NCI-H1092 (cell line): ENCODE results near the gene SLC16A1.
"Not testable (repeated sequence)": the region's sequence is repeated elsewhere in the genome, so short reads cannot be mapped to it uniquely, and the experiment has no call there.

Experiments used
- DNase-seq: peaks from one replicate; lab custom pipeline; 2025; lab: John Stamatoyannopoulos, UW

Gene SLC16A1, protein sequence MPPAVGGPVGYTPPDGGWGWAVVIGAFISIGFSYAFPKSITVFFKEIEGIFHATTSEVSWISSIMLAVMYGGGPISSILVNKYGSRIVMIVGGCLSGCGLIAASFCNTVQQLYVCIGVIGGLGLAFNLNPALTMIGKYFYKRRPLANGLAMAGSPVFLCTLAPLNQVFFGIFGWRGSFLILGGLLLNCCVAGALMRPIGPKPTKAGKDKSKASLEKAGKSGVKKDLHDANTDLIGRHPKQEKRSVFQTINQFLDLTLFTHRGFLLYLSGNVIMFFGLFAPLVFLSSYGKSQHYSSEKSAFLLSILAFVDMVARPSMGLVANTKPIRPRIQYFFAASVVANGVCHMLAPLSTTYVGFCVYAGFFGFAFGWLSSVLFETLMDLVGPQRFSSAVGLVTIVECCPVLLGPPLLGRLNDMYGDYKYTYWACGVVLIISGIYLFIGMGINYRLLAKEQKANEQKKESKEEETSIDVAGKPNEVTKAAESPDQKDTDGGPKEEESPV

GRCh38 chr1:112955773-112956543 lies at the start of gene SLC16A1:
SLC16A1 (minus strand) TSS chr1:112956196; CDS start chr1:112929308, 26,888 bp downstream.
- peak; percentile 81 for DNase-seq

DNA sequence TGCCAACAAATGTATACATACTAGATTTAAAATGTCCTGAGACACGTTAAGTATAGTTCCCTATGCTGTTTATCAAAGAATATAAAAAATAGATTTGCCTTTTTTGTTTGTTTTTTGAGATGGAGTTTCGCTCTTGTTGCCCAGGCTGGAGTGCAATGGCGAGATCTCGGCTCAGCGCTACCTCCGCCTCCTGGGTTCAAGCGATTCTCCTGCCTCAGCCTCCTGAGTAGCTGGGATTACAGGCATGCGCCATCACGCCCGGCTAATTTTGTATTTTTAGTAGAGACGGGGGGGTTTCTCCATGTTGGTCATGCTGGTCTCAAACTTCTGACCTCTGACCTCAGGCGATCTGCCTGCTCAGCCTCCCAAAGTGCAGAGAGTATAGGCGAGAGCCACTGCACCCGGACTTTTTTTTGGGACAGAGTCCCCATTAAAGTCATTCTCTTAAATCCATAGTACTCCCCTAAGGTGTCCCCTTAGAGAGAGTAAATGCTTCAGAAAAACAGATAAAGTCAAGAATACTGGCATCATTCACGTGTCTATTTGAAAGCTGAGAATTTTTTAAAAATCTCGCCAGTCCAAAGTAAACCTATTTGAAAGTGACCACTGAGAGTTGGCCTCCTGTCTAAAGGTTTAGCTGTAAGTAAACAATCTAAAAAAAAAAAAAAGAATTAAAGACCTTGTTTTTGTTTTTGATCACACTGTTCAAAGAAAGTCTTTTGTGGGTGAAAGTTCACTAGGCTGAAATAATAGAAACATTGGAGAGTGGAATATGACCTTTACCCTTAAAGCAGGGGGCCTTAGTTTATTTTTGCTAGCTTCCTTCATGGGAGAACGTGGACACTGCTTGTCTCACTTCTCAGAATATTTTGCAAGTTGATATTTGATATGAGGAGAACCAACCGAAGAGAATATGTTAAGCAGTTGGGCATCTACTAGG lies 48.0 kb upstream of the SLC16A1 start:
- DNase-seq: no peak

DNA sequence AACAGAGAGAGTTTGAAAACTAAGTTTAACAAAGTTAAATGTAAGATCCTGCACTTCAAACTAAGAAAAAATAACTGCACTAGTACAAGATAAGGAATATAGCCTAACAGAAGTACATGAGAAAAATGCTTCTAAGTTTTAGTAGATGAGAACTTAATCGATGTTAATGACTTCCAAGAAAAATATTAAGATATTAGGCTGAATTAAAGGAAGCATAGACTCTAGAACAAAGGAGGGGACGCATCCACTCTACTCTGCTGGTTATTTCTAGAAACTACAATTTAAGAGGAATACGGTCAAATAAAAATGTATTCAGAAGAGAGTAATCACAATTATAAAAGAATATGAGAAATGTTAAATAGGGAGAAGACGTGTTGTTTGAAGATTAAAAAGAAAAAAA lies 46.3 kb upstream of the SLC16A1 start:
- DNase-seq: no peak

- DNase-seq: no peak
Measured at GRCh38 chr1:112998592-112999235, 42.7 kb upstream of the SLC16A1 start.

DNA sequence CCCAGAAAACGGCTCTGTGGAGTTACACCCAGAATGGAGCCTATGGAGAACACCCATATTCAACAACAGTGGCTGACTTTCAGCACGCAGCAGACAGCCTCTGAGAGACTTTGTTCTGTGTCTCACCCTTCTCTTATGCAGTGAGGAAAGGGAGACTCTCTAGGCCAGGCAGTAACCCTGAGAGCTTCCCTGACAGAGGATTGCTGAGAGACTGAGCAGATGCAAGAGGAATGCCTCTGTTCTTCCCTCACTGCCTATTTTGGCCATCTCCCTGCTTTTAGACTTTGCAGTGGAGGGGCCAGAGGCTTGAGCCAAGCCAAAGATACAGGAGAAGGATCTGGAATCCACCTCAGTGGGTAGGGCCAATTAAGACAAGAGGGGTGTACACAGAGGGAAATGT lies 41.8 kb upstream of the SLC16A1 start:
- DNase-seq: no peak

DNA sequence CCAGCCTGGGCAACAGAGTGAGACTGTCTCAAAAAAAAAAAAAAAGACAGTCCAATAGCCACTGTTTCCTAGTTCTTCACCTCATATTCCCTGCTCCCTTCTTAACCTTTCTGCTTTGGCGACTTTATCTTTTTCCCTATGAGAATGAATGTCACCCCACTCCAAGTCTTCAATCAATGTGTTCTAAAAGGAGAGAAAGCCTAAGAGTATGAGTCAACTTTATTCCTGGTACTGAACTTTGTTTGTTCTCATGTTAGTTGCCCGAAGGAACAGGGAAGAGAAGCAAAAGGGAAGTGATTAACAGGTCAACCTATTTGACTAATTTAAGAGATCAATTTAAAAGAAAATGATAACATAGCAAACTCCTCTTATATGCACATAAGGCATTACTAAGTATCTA lies 39.9 kb upstream of the SLC16A1 start:
- DNase-seq: no peak

- not testable (repeated sequence) for DNase-seq
Measured at GRCh38 chr1:112995021-112995420, 39.0 kb upstream of the SLC16A1 start.

DNA sequence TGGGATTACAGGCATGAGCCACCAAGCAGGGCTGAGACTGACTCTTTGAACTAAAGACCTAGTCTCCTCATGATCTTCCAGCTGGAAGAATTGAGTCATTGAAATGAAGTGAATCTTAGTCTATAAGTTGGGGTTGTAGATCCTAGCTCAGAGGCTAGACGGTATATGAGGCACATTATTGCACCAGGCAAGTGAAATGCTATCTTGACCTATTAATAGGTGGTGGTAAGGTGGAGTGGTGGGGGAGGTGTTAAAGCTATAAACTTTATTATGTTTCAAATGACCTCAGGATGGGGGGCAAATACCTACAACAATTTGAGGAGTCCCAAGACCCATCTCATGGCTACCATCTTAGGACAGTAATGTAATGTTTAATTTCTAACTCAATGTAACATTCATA lies 36.8 kb upstream of the SLC16A1 start:
- no peak for DNase-seq

DNA sequence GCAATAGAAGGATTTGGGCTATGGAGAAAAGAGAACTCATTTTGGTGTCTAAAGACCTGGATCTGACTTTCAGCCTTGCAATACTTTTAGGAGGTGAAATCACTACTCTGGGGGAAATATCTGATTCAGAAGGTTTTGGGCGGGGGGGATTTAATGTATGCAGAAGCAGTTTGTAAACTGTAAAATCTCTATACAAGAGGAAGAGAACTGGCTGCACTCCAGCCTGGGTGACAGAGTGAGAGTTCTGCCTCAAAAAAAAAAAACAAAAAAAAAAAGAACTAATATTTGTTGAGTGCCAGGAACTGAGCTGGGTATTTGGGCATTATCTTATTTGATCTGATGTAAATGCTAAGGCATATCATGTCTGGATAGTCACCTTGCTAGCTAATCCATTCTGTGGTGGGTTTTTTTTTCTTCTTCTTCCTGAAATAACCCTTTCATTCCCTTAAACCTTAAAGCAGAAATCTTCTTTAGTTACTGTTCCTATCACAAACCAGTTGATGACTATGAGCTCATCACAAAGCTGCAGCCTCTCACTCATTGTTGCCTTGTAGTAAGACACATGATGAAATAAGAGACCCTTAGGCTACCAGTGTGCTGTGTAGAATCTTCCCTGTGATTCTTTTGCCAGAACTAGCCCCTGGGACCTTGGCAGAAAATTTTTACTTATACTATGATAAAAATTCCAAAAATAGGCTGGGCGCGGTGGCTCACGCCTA lies 35.6 kb upstream of the SLC16A1 start:
- no peak for DNase-seq

DNA sequence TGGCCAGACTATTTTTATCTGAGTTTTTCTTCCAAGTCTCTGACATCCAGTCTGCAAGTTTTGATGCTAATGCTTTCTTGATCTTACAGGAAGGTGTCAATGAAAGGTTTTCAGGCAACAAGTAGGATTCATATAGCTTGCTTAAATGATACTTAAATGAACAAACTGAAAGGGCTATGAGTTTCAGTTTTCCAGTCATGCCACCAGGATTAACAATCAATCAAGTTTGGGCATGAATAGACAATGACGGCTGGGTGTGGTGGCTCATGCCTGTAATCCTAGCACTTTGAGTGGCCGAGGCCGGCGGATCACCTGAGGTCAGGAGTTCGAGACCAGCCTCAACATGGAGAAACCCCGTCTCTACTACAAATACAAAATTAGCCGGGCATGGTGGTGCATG lies 34.3 kb upstream of the SLC16A1 start:
- DNase-seq: no peak

DNA sequence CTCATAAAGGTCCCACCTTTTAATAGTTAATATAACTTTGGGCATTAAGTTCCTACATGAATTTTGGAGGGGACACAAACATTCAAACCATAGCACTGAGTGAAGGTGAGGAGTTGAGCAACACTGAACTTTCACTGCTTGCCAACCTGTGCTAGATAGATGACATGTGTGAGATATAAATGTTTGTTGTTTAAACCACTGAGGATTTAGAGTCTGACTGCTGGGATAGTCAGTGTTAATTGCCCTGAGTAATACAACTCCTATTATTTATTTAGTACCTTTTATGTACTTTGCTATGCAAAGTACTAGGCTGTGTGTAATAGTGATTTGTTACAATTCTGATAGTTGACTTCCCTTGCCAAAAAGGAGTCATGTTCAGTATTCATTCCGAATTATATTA lies 32.4 kb upstream of the SLC16A1 start:
- DNase-seq: no peak

DNA sequence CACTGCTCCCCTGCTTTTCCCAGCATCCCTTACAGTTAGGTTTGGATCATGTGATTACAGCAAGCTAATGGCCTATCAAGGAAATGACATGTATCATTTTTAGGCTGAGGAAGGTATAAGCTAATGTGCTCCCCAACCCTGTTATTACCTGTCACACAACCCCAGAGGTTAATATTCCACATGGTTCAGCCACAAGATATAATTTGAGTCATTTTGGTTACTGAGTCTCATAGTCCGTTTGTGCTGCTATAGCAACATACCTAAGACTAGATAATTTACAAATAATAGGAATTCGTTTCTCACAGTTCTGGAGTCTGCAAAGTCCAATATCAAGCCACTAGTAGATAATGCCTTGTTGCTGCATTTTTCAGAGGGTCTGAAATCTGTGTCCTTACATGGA lies 29.1 kb upstream of the SLC16A1 start:
- DNase-seq: no peak

GRCh38 chr1:112983537-112984131 lies 27.6 kb upstream of the SLC16A1 start:
- DNase-seq: no peak

GRCh38 chr1:112982853-112983536 lies 27.0 kb upstream of the SLC16A1 start:
- no peak for DNase-seq

GRCh38 chr1:112982328-112982727 lies 26.3 kb upstream of the SLC16A1 start:
- DNase-seq: no peak

- not testable (repeated sequence) for DNase-seq
Measured at GRCh38 chr1:112981834-112982233, 25.8 kb upstream of the SLC16A1 start.

GRCh38 chr1:112981426-112981825 lies 25.4 kb upstream of the SLC16A1 start:
- no peak for DNase-seq

DNA sequence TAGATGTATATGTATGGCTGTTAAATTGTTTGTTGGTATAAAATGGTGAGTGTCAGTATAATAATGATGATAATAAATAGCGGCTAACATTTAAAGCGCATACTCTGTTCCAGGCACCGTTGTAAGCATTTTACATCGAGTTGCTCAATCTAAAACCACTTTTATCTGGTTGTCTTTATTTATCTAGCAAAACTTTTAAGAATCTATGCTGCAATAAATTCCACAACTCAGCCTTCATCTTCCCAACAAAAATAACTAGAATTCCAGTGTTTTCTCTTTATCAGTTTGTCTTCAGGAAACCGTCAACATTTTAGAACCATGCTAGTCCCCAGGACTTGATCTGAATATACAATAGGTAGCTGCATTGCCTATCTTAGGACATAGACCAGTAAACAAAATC lies 19.3 kb upstream of the SLC16A1 start:
- no peak for DNase-seq

- no peak for DNase-seq
Measured at GRCh38 chr1:112974646-112975045, 18.6 kb upstream of the SLC16A1 start.

- DNase-seq: no peak
Measured at GRCh38 chr1:112973788-112974187, 17.8 kb upstream of the SLC16A1 start.
